ENCODE measurements around the gene ATP2B1.

Gene ATP2B1

GRCh38 chr12:89546151-89546550, 162.5 kb downstream of the ATP2B1 start:
- DNase-seq (ENCODE audit: insufficient read length, low spot score) (no peak), FAIRE-seq (no peak)
- TF ChIP-seq SPI1 (IDR thresholded peaks at IDR 0.05; ENCODE audit: low read depth, low read length) = no peak
- no peak for TF ChIP-seq TAF1 (IDR thresholded peaks at IDR 0.05; ENCODE audit: low read depth, low read length)
- no peak for TF ChIP-seq POU2F2 (IDR thresholded peaks at IDR 0.05; ENCODE audit: low read depth, low read length)
- no peak for TF ChIP-seq POLR2AphosphoS5 (IDR thresholded peaks at IDR 0.05; ENCODE audit: low read depth, low read length)
- no peak for TF ChIP-seq PAX5 (IDR thresholded peaks at IDR 0.05; ENCODE audit: insufficient read depth, low read length, severe bottlenecking)
- TF ChIP-seq POLR2A (IDR thresholded peaks at IDR 0.05; ENCODE audit: low read depth, low read length) = no peak

- no peak for TF ChIP-seq POU2F2 (IDR thresholded peaks at IDR 0.05; ENCODE audit: low read depth, low read length)
- TF ChIP-seq SPI1 (IDR thresholded peaks at IDR 0.05; ENCODE audit: low read depth, low read length) = no peak
- no peak for TF ChIP-seq PAX5 (IDR thresholded peaks at IDR 0.05; ENCODE audit: insufficient read depth, low read length, severe bottlenecking)
- TF ChIP-seq TAF1 (IDR thresholded peaks at IDR 0.05; ENCODE audit: low read depth, low read length) = no peak
- no peak for FAIRE-seq
- DNase-seq (ENCODE audit: insufficient read length, low spot score) = no peak
Observed at GRCh38 chr12:89544681-89545184, 163.9 kb downstream of the ATP2B1 start.

- TF ChIP-seq POU2F2 (IDR thresholded peaks at IDR 0.05; ENCODE audit: low read depth, low read length) (no peak), TAF1 (IDR thresholded peaks at IDR 0.05; ENCODE audit: low read depth, low read length) (no peak), POLR2AphosphoS5 (IDR thresholded peaks at IDR 0.05; ENCODE audit: low read depth, low read length) (no peak), SPI1 (IDR thresholded peaks at IDR 0.05; ENCODE audit: low read depth, low read length) (no peak), PAX5 (IDR thresholded peaks at IDR 0.05; ENCODE audit: insufficient read depth, low read length, severe bottlenecking) (no peak), POLR2A (IDR thresholded peaks at IDR 0.05; ENCODE audit: low read depth, low read length) (no peak)
- no peak for FAIRE-seq
- no peak for DNase-seq (ENCODE audit: insufficient read length, low spot score)
Observed at GRCh38 chr12:89544022-89544421, 164.6 kb downstream of the ATP2B1 start.

GRCh38 chr12:89542912-89543592, 165.6 kb downstream of the ATP2B1 start:
- FAIRE-seq (peak; percentile 5), DNase-seq (ENCODE audit: insufficient read length, low spot score) (peak; percentile 18)
- TF ChIP-seq SPI1 (IDR thresholded peaks at IDR 0.05; ENCODE audit: low read depth, low read length) (no peak), TAF1 (IDR thresholded peaks at IDR 0.05; ENCODE audit: low read depth, low read length) (no peak), POLR2A (IDR thresholded peaks at IDR 0.05; ENCODE audit: low read depth, low read length) (no peak), POU2F2 (IDR thresholded peaks at IDR 0.05; ENCODE audit: low read depth, low read length) (no peak), PAX5 (IDR thresholded peaks at IDR 0.05; ENCODE audit: insufficient read depth, low read length, severe bottlenecking) (no peak), POLR2AphosphoS5 (IDR thresholded peaks at IDR 0.05; ENCODE audit: low read depth, low read length) (no peak)

GRCh38 chr12:89542236-89542635, 166.4 kb downstream of the ATP2B1 start:
- FAIRE-seq = no peak
- DNase-seq (ENCODE audit: insufficient read length, low spot score) = no peak
- no peak for TF ChIP-seq POU2F2 (IDR thresholded peaks at IDR 0.05; ENCODE audit: low read depth, low read length)
- no peak for TF ChIP-seq SPI1 (IDR thresholded peaks at IDR 0.05; ENCODE audit: low read depth, low read length)
- no peak for TF ChIP-seq TAF1 (IDR thresholded peaks at IDR 0.05; ENCODE audit: low read depth, low read length)
- no peak for TF ChIP-seq POLR2A (IDR thresholded peaks at IDR 0.05; ENCODE audit: low read depth, low read length)
- TF ChIP-seq POLR2AphosphoS5 (IDR thresholded peaks at IDR 0.05; ENCODE audit: low read depth, low read length) = no peak
- TF ChIP-seq PAX5 (IDR thresholded peaks at IDR 0.05; ENCODE audit: insufficient read depth, low read length, severe bottlenecking) = no peak

GRCh38 chr12:89540586-89540985, 168.1 kb downstream of the ATP2B1 start:
- no peak for DNase-seq (ENCODE audit: insufficient read length, low spot score)
- TF ChIP-seq POU2F2 (IDR thresholded peaks at IDR 0.05; ENCODE audit: low read depth, low read length) (no peak), POLR2AphosphoS5 (IDR thresholded peaks at IDR 0.05; ENCODE audit: low read depth, low read length) (no peak), POLR2A (IDR thresholded peaks at IDR 0.05; ENCODE audit: low read depth, low read length) (no peak), TAF1 (IDR thresholded peaks at IDR 0.05; ENCODE audit: low read depth, low read length) (no peak), SPI1 (IDR thresholded peaks at IDR 0.05; ENCODE audit: low read depth, low read length) (no peak), PAX5 (IDR thresholded peaks at IDR 0.05; ENCODE audit: insufficient read depth, low read length, severe bottlenecking) (no peak)

GRCh38 chr12:89539426-89540223, 169.0 kb downstream of the ATP2B1 start:
- FAIRE-seq (no peak), DNase-seq (ENCODE audit: insufficient read length, low spot score) (no peak)
- no peak for TF ChIP-seq POLR2A (IDR thresholded peaks at IDR 0.05; ENCODE audit: low read depth, low read length)
- no peak for TF ChIP-seq POLR2AphosphoS5 (IDR thresholded peaks at IDR 0.05; ENCODE audit: low read depth, low read length)
- TF ChIP-seq POU2F2 (IDR thresholded peaks at IDR 0.05; ENCODE audit: low read depth, low read length) = no peak
- no peak for TF ChIP-seq PAX5 (IDR thresholded peaks at IDR 0.05; ENCODE audit: insufficient read depth, low read length, severe bottlenecking)
- TF ChIP-seq SPI1 (IDR thresholded peaks at IDR 0.05; ENCODE audit: low read depth, low read length) = no peak
- TF ChIP-seq TAF1 (IDR thresholded peaks at IDR 0.05; ENCODE audit: low read depth, low read length) = no peak

More at GRCh38 chr12:89540586-89540985, 168.1 kb downstream of the ATP2B1 start:
- no peak for FAIRE-seq

- TF ChIP-seq TAF1 (IDR thresholded peaks at IDR 0.05; ENCODE audit: low read depth, low read length) = no peak
- no peak for TF ChIP-seq SPI1 (IDR thresholded peaks at IDR 0.05; ENCODE audit: low read depth, low read length)
- TF ChIP-seq POLR2AphosphoS5 (IDR thresholded peaks at IDR 0.05; ENCODE audit: low read depth, low read length) = no peak
- TF ChIP-seq POU2F2 (IDR thresholded peaks at IDR 0.05; ENCODE audit: low read depth, low read length) = no peak
- no peak for TF ChIP-seq PAX5 (IDR thresholded peaks at IDR 0.05; ENCODE audit: insufficient read depth, low read length, severe bottlenecking)
- DNase-seq (ENCODE audit: insufficient read length, low spot score) = no peak
- FAIRE-seq = no peak
Observed at GRCh38 chr12:89538897-89539296, 169.7 kb downstream of the ATP2B1 start.

Data from GM12891 (cell line).